HCT116 (cell line): Measurements from ENCODE around the gene LRRC4C.

Source experiments
- CTCF ChIP-seq, 3 experiments: fragments of 200-600 bp in 1 of 3; sonication (generic) in 1 of 3; IDR thresholded peaks in 2 of 3; conservative IDR thresholded peaks in 1 of 3; 2 replicates each; pipeline ENCODE4 v1.5.1; 2012 to 2017; ENCODE audit warnings: low read depth in 2 of 3, low read length in 2 of 3, antibody characterized with exemption in 1 of 3, borderline replicate concordance in 1 of 3, control low read depth in 1 of 3, mild to moderate bottlenecking in 1 of 3, mixed read lengths in 1 of 3, mixed run types in 1 of 3, moderate library complexity in 1 of 3; ENCODE audit not compliant: insufficient read depth in 1 of 3
- EGR1 ChIP-seq: IDR thresholded peaks from 2 replicates; pipeline ENCODE4 v1.6.1; 2012; ENCODE audit warnings: low read depth
- EZH2 ChIP-seq: fragments of 200-600 bp; sonication (generic); IDR thresholded peaks from 2 replicates; pipeline ENCODE4 v1.6.1; 2017; ENCODE audit warnings: antibody characterized with exemption, mixed run types
- MAX ChIP-seq: IDR thresholded peaks from 2 replicates; pipeline ENCODE4 v1.6.1; 2012
- POLR2A ChIP-seq: IDR thresholded peaks from 2 replicates; pipeline ENCODE4 v1.7.0; 2011; ENCODE audit warnings: borderline replicate concordance; ENCODE audit not compliant: insufficient read depth, insufficient read length; ENCODE audit errors: extremely low read depth
- POLR2AphosphoS5 ChIP-seq: IDR thresholded peaks from 2 replicates; pipeline ENCODE4 v1.6.1; 2011; ENCODE audit warnings: mild to moderate bottlenecking, low read depth, low read length, moderate library complexity
- RAD21 ChIP-seq: IDR thresholded peaks from 2 replicates; pipeline ENCODE4 v1.6.1; 2012; ENCODE audit warnings: low read depth, mild to moderate bottlenecking
- SIN3A ChIP-seq: IDR thresholded peaks from 2 replicates; pipeline ENCODE4 v1.6.1; 2012; ENCODE audit warnings: low read depth
- TCF7L2 ChIP-seq: IDR thresholded peaks from 2 replicates; pipeline ENCODE4 v1.7.0; 2011; ENCODE audit warnings: borderline replicate concordance, inconsistent platforms; ENCODE audit not compliant: insufficient read depth, insufficient read length; ENCODE audit errors: extremely low read depth
- ZFX ChIP-seq: fragments of 450-650 bp; IDR thresholded peaks from 2 replicates; pipeline ENCODE4 v1.6.1; 2017
- ZNF274 ChIP-seq: fragments of 200-500 bp; sonication (Bioruptor generic); IDR thresholded peaks from 2 replicates; pipeline ENCODE4 v1.6.1; 2014; ENCODE audit warnings: mild to moderate bottlenecking, low read depth, low read length, inconsistent platforms
- TF ChIP-seq, protein P1 (sequence below): IDR thresholded peaks from 2 replicates; pipeline ENCODE4 v1.6.1; 2012; ENCODE audit warnings: low read depth

GRCh38 chr11:41047229-41047628, 412.2 kb downstream of the LRRC4C start:
- TF ChIP-seq CTCF (IDR thresholded peaks at IDR 0.05 in 2 of 3, conservative IDR thresholded peaks at IDR 0.05 in 1 of 3; ENCODE audit: borderline replicate concordance in 1 of 3, insufficient read depth in 1 of 3, low read depth in 2 of 3, low read length in 2 of 3) (no peak), SIN3A (no peak), POLR2A (no peak), MAX (no peak), POLR2AphosphoS5 (no peak), RAD21 (no peak), TCF7L2 (no peak), EZH2 (no peak), ZNF274 (no peak), EGR1 (no peak), ZFX (no peak)
- TF ChIP-seq, protein P1, sequence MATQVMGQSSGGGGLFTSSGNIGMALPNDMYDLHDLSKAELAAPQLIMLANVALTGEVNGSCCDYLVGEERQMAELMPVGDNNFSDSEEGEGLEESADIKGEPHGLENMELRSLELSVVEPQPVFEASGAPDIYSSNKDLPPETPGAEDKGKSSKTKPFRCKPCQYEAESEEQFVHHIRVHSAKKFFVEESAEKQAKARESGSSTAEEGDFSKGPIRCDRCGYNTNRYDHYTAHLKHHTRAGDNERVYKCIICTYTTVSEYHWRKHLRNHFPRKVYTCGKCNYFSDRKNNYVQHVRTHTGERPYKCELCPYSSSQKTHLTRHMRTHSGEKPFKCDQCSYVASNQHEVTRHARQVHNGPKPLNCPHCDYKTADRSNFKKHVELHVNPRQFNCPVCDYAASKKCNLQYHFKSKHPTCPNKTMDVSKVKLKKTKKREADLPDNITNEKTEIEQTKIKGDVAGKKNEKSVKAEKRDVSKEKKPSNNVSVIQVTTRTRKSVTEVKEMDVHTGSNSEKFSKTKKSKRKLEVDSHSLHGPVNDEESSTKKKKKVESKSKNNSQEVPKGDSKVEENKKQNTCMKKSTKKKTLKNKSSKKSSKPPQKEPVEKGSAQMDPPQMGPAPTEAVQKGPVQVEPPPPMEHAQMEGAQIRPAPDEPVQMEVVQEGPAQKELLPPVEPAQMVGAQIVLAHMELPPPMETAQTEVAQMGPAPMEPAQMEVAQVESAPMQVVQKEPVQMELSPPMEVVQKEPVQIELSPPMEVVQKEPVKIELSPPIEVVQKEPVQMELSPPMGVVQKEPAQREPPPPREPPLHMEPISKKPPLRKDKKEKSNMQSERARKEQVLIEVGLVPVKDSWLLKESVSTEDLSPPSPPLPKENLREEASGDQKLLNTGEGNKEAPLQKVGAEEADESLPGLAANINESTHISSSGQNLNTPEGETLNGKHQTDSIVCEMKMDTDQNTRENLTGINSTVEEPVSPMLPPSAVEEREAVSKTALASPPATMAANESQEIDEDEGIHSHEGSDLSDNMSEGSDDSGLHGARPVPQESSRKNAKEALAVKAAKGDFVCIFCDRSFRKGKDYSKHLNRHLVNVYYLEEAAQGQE = no peak
